K562 (cell line): Measurements from ENCODE around the gene LENG8. TPM values are rescaled to one million over a fixed set of nuclear protein-coding genes. Genes with fewer than 3 reads are reported as not detected.

Experiments used
- ATAC-seq: fragments of 200-7000 bp; cut with Tn5 transposase; 3 replicates; pipeline ENCODE4 v1.9.1; 2020; ENCODE audit warnings: moderate library complexity
- BruUV-seq: library from RNA; stranded (reverse); fragments of 400-500 nt; replicated peaks from 2 replicates; lab custom pipeline; 2021; lab: Mats Ljungman, UMichigan
- CTCF ChIA-PET: fragments of 300-600 bp; formaldehyde crosslinking; extraction: SDS; loops from one replicate; lab custom pipeline; 2021; ENCODE audit warnings: low intra/inter-chr PET ratio; lab: Yijun Ruan, JAX
- POLR2A ChIA-PET: fragments of 300-600, 350-650 bp; sonication (Branson Sonifier 250); formaldehyde crosslinking; extraction: SDS; loops from one replicate; lab custom pipeline; 2021; ENCODE audit warnings: antibody characterized with exemption, inconsistent platforms; lab: Yijun Ruan, JAX
- DNase-seq, 4 experiments: peaks; one replicate each; pipeline versions ENCODE4 v3.0.0 to v3.0.0-alpha.2; 2011 to 2018; ENCODE audit warnings: low spot score in 3 of 4, mixed read lengths in 3 of 4; ENCODE audit errors: extremely low read depth in 1 of 4
- FAIRE-seq: peaks from 2 replicates; lab custom pipeline; 2011; peaks lifted over from hg19 to GRCh38; lab: Jason Lieb, UNC
- H2AFZ ChIP-seq: 2 replicates; pipeline ENCODE4 v1.6.0; 2011; ENCODE audit warnings: low read depth, low read length, control low read depth, inconsistent platforms
- H3K27ac ChIP-seq: fragments of 200-600 bp; 3 replicates; pipeline ENCODE4 v1.8.0; 2011; ENCODE audit warnings: low read depth, mild to moderate bottlenecking, control low read depth, inconsistent platforms, low read length, moderate library complexity, mixed read lengths; ENCODE audit errors: extremely low read depth
- H3K27me3 ChIP-seq, 2 experiments: fragments of 300-600 bp in 1 of 2; 2 replicates in 1 of 2; 3 replicates in 1 of 2; pipeline versions ENCODE4 v1.6.0 to v1.8.0; 2011; ENCODE audit warnings: inconsistent platforms in 2 of 2, low read length in 2 of 2, mild to moderate bottlenecking in 1 of 2, mixed read lengths in 1 of 2, moderate library complexity in 1 of 2; ENCODE audit not compliant: control insufficient read depth in 2 of 2, insufficient read depth in 2 of 2
- H3K36me3 ChIP-seq: fragments of 300-600 bp; 3 replicates; pipeline ENCODE4 v1.8.0; 2011; ENCODE audit warnings: mild to moderate bottlenecking, low read length, inconsistent platforms; ENCODE audit not compliant: control insufficient read depth, insufficient read depth
- H3K4me1 ChIP-seq, 2 experiments: fragments of 200-600 bp in 1 of 2; replicated peaks in 1 of 2; 2 replicates in 1 of 2; 3 replicates in 1 of 2; pipeline versions ENCODE4 v1.5.1 to v1.8.0; 2011; ENCODE audit warnings: inconsistent platforms in 2 of 2, low read length in 2 of 2, mild to moderate bottlenecking in 1 of 2, mixed read lengths in 1 of 2, moderate library complexity in 1 of 2; ENCODE audit not compliant: control insufficient read depth in 2 of 2, insufficient read depth in 2 of 2
- H3K4me2 ChIP-seq: 2 replicates; pipeline ENCODE4 v1.6.1; 2011; ENCODE audit warnings: low read length, control low read depth, inconsistent platforms, mixed read lengths; ENCODE audit not compliant: insufficient read depth
- H3K4me3 ChIP-seq: fragments of 200-600 bp; sonication (generic), shearing (Covaris generic); 2 replicates; pipeline ENCODE4 v1.5.1; 2016; ENCODE audit warnings: control low read depth, inconsistent platforms
- H3K79me2 ChIP-seq: fragments of 200-600 bp; 3 replicates; pipeline ENCODE4 v1.8.0; 2011; ENCODE audit warnings: low read length, inconsistent platforms; ENCODE audit not compliant: control insufficient read depth, insufficient read depth
- H3K9ac ChIP-seq, 2 experiments: 2 replicates each; pipeline versions ENCODE4 v1.6.0 to v1.6.1; 2011; ENCODE audit warnings: low read depth in 2 of 2, low read length in 2 of 2, control low read depth in 1 of 2, inconsistent platforms in 1 of 2, mild to moderate bottlenecking in 1 of 2, mixed read lengths in 1 of 2; ENCODE audit not compliant: insufficient read depth in 1 of 2
- H3K9me1 ChIP-seq: one replicate; pipeline ENCODE4 v1.6.0; 2011; ENCODE audit warnings: inconsistent platforms, mild to moderate bottlenecking, low read length, moderate library complexity; ENCODE audit not compliant: control insufficient read depth, insufficient read depth
- H3K9me3 ChIP-seq: replicated peaks from 2 replicates; pipeline ENCODE4 v1.5.1; 2011; ENCODE audit warnings: low read depth, low read length, inconsistent platforms; ENCODE audit not compliant: control insufficient read depth, insufficient read depth
- H4K20me1 ChIP-seq: replicated peaks from 2 replicates; pipeline ENCODE4 v1.6.1; 2011; ENCODE audit warnings: low read length, inconsistent platforms, mixed read lengths; ENCODE audit not compliant: control insufficient read depth, insufficient read depth
- BCOR ChIP-seq: fragments of 450-650 bp; IDR thresholded peaks from 2 replicates; pipeline ENCODE4 v1.6.1; 2016
- KDM1A ChIP-seq, 2 experiments: fragments of 450-650 bp; IDR thresholded peaks; 2 replicates each; pipeline ENCODE4 v1.6.1; 2016; ENCODE audit warnings: mild to moderate bottlenecking in 2 of 2
- NFRKB ChIP-seq: fragments of 450-650 bp; IDR thresholded peaks from 2 replicates; pipeline ENCODE4 v1.6.1; 2016; ENCODE audit warnings: low read depth
- POLR2G ChIP-seq: fragments of 200-400 bp; formaldehyde crosslinking; IDR thresholded peaks from 2 replicates; pipeline ENCODE4 v1.6.1; 2017; ENCODE audit warnings: low read depth, mild to moderate bottlenecking, antibody characterized with exemption, low read length, moderate library complexity
- PRDM10 ChIP-seq: fragments of 450-650 bp; IDR thresholded peaks from 2 replicates; pipeline ENCODE4 v1.6.1; 2018; ENCODE audit not compliant: partially characterized antibody
- PTBP1 ChIP-seq: fragments of 200-400 bp; formaldehyde crosslinking; IDR thresholded peaks from 2 replicates; pipeline ENCODE4 v1.6.1; 2017; ENCODE audit warnings: low read depth, low read length
- RBM25 ChIP-seq: fragments of 200-400 bp; formaldehyde crosslinking; IDR thresholded peaks from 2 replicates; pipeline ENCODE4 v1.6.1; 2018; ENCODE audit warnings: low read length, low read depth, moderate library complexity; ENCODE audit not compliant: severe bottlenecking
- SPI1 ChIP-seq: IDR thresholded peaks from 2 replicates; pipeline ENCODE4 v1.6.1; 2011; ENCODE audit warnings: low read depth, low read length, control low read depth, borderline replicate concordance
- ZFP36 ChIP-seq: fragments of 150-350 bp; IDR thresholded peaks from 2 replicates; pipeline ENCODE4 v1.6.1; 2018; ENCODE audit warnings: low read length, low read depth; ENCODE audit not compliant: partially characterized antibody
- ZNF121 ChIP-seq: sonication (generic); formaldehyde crosslinking; conservative IDR thresholded peaks from 2 replicates; pipeline ENCODE4 v1.8.0; 2022; ENCODE audit warnings: missing genetic modification reagents
- ZNF511 ChIP-seq: sonication (generic); formaldehyde crosslinking; IDR thresholded peaks from 2 replicates; pipeline ENCODE4 v1.8.0; 2022; ENCODE audit warnings: mild to moderate bottlenecking, missing genetic modification reagents
- WGBS: fragments of 100-300 bp; shearing (Covaris generic); methylation state at CpG from one replicate; pipeline ENCODE4 v1.1.6; 2016; ENCODE audit warnings: low coverage, mixed read lengths; ENCODE audit not compliant: insufficient coverage; ENCODE audit errors: missing lambda C conversion rate; 5-methylcytosine and 5-hydroxymethylcytosine counted together
- in situ Hi-C: fragments of 300-500 bp; cut with MboI; formaldehyde crosslinking; loops from 4 replicates; pipeline ENCODE4 v1.15.0; 2018; ENCODE audit warnings: inconsistent platforms, mixed read lengths
- intact Hi-C: fragments of 100-400 bp; cut with micrococcal nuclease; formaldehyde crosslinking; loops from 2 replicates; pipeline ENCODE4 v1.14.2; 2022
- polyA plus RNA-seq, 8 experiments: library from polyadenylated mRNA; depleted of rRNA in 4 of 8; stranded (reverse) in 5 of 8; unstranded in 3 of 8; fragments of >200 nt; fragmentation: Nextera tagmentation in 2 of 8; fragmentation: Illumina TruSeq in 1 of 8; extraction: Ambion mirVana in 2 of 8; extraction: Trizol in 1 of 8; gene quantifications; 2 replicates each; pipeline versions ENCODE4 v1.2.1 to v1.2.3, GENCODE V29; 2011 to 2014; ENCODE audit warnings: inconsistent platforms in 1 of 8, missing spikeins in 1 of 8
- total RNA-seq, 7 experiments: library from RNA; depleted of rRNA in 6 of 7; stranded (reverse); fragments of >200 nt in 6 of 7; fragmentation: Illumina TruSeq in 2 of 7; extraction: Trizol in 2 of 7; gene quantifications; 2 replicates each; pipeline versions ENCODE4 v1.2.1 to v1.2.3, GENCODE V29; 2011 to 2021; ENCODE audit warnings: low replicate concordance in 1 of 7

The LENG8 gene
- total and polyA plus RNA-seq, 9 of the 15 experiments (the other 6 are each of a cell fraction or from before 2014, with no cell fraction given): 0.74 to 146 (median 28.1) TPM

GRCh38 chr19:54427586-54427985, 21.4 kb upstream of the LENG8 start (continued):
- TF ChIP-seq PRDM10: no peak
- TF ChIP-seq, all 486 proteins: peak for 0

- in situ Hi-C loops (no loop called here), intact Hi-C loops (no loop called here)
- ChIA-PET POLR2A (interaction anchor here (0.6 to 2.8 kb wide), 4 partner anchors 9 to 215 kb away, joined by 3 to 14 read pairs (median 4); partner anchors contain the start of gene LENG8), CTCF (no interaction called here)
- no peaks in the 10 kb centered on the region for H3K9me1 ChIP-seq
- H3K9me3 ChIP-seq: no peaks in the 10 kb centered on the region
- FAIRE-seq (no peak), DNase-seq (peak in 1 of 4 experiments; percentile 6), ATAC-seq (no peak)
- H4K20me1 ChIP-seq: no peaks in the 10 kb centered on the region; the same call in 1 of the 2 replicates
- H3K79me2 ChIP-seq: no peaks in the 10 kb centered on the region
- BruUV-seq: no TSS peak
- H3K4me1 ChIP-seq: peaks cover 0 to 27% of the 10 kb centered on the region in 2 experiments; a peak in 2 of 5 replicates
- no peak overlapping the region for H3K9ac ChIP-seq
- peaks cover 24 to 44% of the 10 kb centered on the region in 2 experiments; a peak in 4 of 5 replicates for H3K27me3 ChIP-seq
- H2AFZ ChIP-seq: no peak overlapping the region
- no peak overlapping the region for H3K4me2 ChIP-seq
- H3K4me3 ChIP-seq: no peak overlapping the region
- H3K36me3 ChIP-seq: no peaks in the 10 kb centered on the region
- H3K27ac ChIP-seq: no peak overlapping the region
- WGBS: 18% methylated on average over 10 of the region's 11 CpGs
- no peak for TF ChIP-seq SPI1
- TF ChIP-seq RBM25: peak; percentile 73
- 0 out of 2 replicates have a peak, but pooled peaks have one; percentile 23 for TF ChIP-seq PTBP1
- peak; percentile 96 for TF ChIP-seq ZNF121 (CRISPR knock-in tag)
- peak in 1 of 2 experiments; percentile 62; a peak in 3 of 4 replicates for TF ChIP-seq KDM1A (IDR thresholded peaks at IDR 0.05)
- peak; percentile 77 for TF ChIP-seq ZFP36
- TF ChIP-seq POLR2G: peak; percentile 55; the same call in 1 of the 2 replicates
- TF ChIP-seq NFRKB: no peak
- peak; percentile 88 for TF ChIP-seq BCOR
- no peak for TF ChIP-seq ZNF511 (CRISPR knock-in tag)
Observed at GRCh38 chr19:54428323-54429175, 20.4 kb upstream of the LENG8 start.
